ENCODE measurements around the gene NIP7. TPM values are rescaled to one million over a fixed set of nuclear protein-coding genes. Genes with fewer than 3 reads are reported as not detected.

Gene NIP7
- total and polyA plus RNA-seq, 2 of the 4 experiments (the other 2 are of a cell fraction) = 14.0 to 28.3 TPM

DNA sequence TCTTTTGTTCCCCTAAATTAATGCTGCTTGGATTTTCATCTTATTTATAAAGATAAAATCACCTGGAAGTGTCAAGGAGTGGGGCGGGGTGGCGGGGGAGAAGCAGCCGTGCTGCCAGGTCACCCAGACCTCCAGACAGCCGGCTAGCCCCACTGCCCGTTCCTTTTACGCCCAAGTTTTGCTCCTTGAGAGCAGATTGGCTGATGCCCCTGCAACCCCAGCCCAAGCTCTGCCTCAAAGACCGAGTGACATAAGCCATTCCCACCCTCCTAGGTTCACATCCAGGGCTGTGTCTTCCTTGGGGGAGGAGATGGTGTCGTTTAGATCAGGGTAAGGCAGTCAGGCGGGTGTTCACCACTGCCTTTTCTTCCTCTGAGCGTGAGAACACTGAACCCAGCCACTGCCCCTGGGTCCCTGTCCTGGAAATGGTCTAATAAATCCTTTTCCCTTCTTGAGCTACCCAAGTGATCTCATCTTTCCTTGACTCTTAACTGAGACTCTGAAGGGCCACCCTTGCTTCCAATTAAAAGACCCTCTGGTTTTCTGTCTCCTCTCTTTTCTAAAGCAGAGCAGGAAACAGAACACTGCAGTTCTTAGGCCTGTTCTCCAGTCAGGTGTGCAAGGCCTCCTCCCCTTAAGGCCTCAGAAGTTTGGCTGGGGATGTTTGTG, 14.9 kb upstream of the NIP7 start:
- TF ChIP-seq SMC3 (IDR thresholded peaks at IDR 0.05; ENCODE audit: low read depth, low read length) (no peak), CTCF (conservative IDR thresholded peaks at IDR 0.05; ENCODE audit: low read depth, low read length) (no peak), RFX5 (IDR thresholded peaks at IDR 0.05; ENCODE audit: low read depth, low read length) (no peak), MXI1 (IDR thresholded peaks at IDR 0.05; ENCODE audit: borderline replicate concordance, low read depth, low read length) (no peak), BHLHE40 (IDR thresholded peaks at IDR 0.05; ENCODE audit: low read depth, low read length) (no peak), NFE2L2 (IDR thresholded peaks at IDR 0.05; ENCODE audit: low read depth, low read length) (no peak), POLR2A (IDR thresholded peaks at IDR 0.05; ENCODE audit: low read depth, low read length) (no peak)
- BruUV-seq (replicated peaks) = no TSS peak
- H3K27ac ChIP-seq (ENCODE audit: insufficient read depth, low read length) = no peak overlapping the region
- H2BK20ac ChIP-seq (ENCODE audit: low read depth, low read length) = no peak overlapping the region
- no peak overlapping the region for H2BK5ac ChIP-seq (ENCODE audit: low read depth, low read length, poor library complexity, severe bottlenecking)
- H2BK15ac ChIP-seq (ENCODE audit: low read depth, low read length) = no peak overlapping the region
- CTCF ChIA-PET = interaction anchor here (0.5 to 0.6 kb wide), 2 partner anchors 142 to 168 kb away, joined by 3 read pairs; no protein-coding TSS in a partner anchor
- H3K36me3 ChIP-seq (ENCODE audit: control insufficient read depth, insufficient read depth, low read length) = peaks cover 66% of the 10 kb centered on the region
- no peak overlapping the region for H3K14ac ChIP-seq (replicated peaks; ENCODE audit: low read depth, low read length)
- no peak overlapping the region for H3K23ac ChIP-seq (ENCODE audit: low read depth, low read length)
- WGBS, 2 experiments (ENCODE audit: extremely low coverage in 2 of 2, insufficient read length in 1 of 2) = 80% methylated on average over 1 of the region's 10 CpGs; no CpG with 5 or more reads in 1 of the 2 experiments
- H2AK5ac ChIP-seq (ENCODE audit: low read depth, low read length) = no peak overlapping the region
- no peak overlapping the region for H2AK9ac ChIP-seq (replicated peaks; ENCODE audit: low read depth, low read length, poor library complexity)
- intact Hi-C loops (cut with micrococcal nuclease) (no loop called here), in situ Hi-C loops (cut with MboI; ENCODE audit: low sequenced_read_pairs) (no loop called here), dilution Hi-C loops (cut with HindIII; ENCODE audit: low sequenced_read_pairs, unreplicated experiment) (no loop called here)
- POLR2A ChIA-PET (ENCODE audit: unreplicated experiment) = interaction anchor here (0.7 kb wide), 1 partner anchor 202 kb away, joined by 4 read pairs; no protein-coding TSS in a partner anchor
- H4K91ac ChIP-seq (ENCODE audit: insufficient read depth, low read depth, low read length) = no peak overlapping the region
- no peak overlapping the region for H2AFZ ChIP-seq (replicated peaks; ENCODE audit: low read length, poor library complexity)
- peaks cover 13% of the 10 kb centered on the region for H3K9me1 ChIP-seq (ENCODE audit: insufficient read depth, low read length)
- DNase-seq (no peak), ATAC-seq (ENCODE audit: low read depth) (no peak)
- no peak overlapping the region for H4K5ac ChIP-seq (ENCODE audit: low read depth, low read length)
- H3K56ac ChIP-seq (ENCODE audit: extremely low read depth, insufficient read depth, low read length) = no peak overlapping the region
- H3K4me3 ChIP-seq (ENCODE audit: insufficient read depth, low read depth, low read length) = no peak overlapping the region
- no peak overlapping the region for H4K8ac ChIP-seq (ENCODE audit: low read depth in 2 of 2, low read length in 2 of 2)
- peaks cover 71% of the 10 kb centered on the region for H4K20me1 ChIP-seq (ENCODE audit: insufficient read depth, low read length)
- H3K27me3 ChIP-seq (ENCODE audit: control insufficient read depth, insufficient read depth, low read length) = no peaks in the 10 kb centered on the region
- H3K9ac ChIP-seq (ENCODE audit: low read depth, low read length) = no peak overlapping the region
- no peak overlapping the region for H2BK120ac ChIP-seq (ENCODE audit: low read depth, low read length)
- H3K4me2 ChIP-seq (ENCODE audit: low read depth, low read length) = no peak overlapping the region
- H3K9me3 ChIP-seq (ENCODE audit: control insufficient read depth, insufficient read depth, low read length) = no peaks in the 10 kb centered on the region
- peaks cover 44 to 88% of the 10 kb centered on the region in 2 experiments for H3K79me1 ChIP-seq (ENCODE audit: low read depth in 1 of 2, low read length in 2 of 2)
- peaks cover 12% of the 10 kb centered on the region for H3K4me1 ChIP-seq (ENCODE audit: control insufficient read depth, insufficient read depth, low read length)
- no peak overlapping the region for H3K4ac ChIP-seq (ENCODE audit: low read depth, low read length)
- no peak overlapping the region for H3K18ac ChIP-seq (ENCODE audit: low read depth, low read length)

Measured in IMR-90 (cell line).